ENCODE measurements around the gene LCOR.
A peak's percentile ranks its signal among the peaks of the same experiment; 100 is the strongest.

DNA sequence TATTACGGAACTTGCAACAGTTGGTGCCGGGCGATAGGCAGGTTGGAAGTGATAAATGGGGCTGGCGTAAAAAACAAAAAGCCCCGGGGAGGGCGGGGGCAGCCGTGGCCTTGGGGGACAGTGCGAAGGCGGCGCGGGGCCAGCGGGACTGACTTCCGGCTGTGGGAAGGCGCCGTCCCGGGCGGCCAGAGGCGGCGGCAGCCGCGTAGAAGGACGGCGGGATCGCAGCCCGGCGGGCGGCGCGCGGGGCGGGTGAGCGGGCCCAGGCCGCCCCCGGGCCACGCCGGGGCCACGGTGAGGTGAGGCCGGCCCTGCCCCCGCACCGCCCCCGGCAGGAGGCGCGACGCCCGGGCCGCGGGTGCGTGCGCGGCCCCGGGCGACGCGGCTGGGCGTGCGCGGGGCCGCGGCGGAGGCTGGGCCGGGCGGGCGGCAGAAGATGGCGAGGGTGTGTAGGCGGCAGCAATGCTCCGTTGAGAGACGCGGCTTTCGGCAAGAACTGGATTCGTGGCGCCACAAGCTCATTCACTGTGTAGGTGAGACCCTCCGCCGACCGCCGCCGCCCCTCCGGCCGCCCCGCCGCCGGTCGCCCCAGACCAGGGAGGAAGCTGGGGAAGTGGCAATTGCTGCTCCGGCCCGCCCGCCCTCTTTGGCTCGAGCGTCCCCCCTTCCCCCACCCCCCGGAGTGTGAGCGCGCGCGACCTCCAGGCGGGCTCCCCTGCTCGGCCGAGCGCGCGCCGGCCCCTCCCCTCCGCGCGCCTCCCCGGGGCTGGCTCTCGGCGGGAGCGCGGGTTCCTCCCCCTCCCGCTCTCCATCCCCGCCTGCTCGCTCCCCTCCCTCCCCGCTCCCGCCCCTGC lies at the start of gene LCOR:
- TF ChIP-seq POLR2A (IDR thresholded peaks at IDR 0.05): peak; percentile 58 to 81
- no peak for TF ChIP-seq CTCF (IDR thresholded peaks at IDR 0.05)
- TF ChIP-seq EP300 (IDR thresholded peaks at IDR 0.05): peak in 1 of 2 donors; percentile 84
